Natural killer cell (primary cell): Measurements from ENCODE around the gene ADAMTS4. TPM values are rescaled to one million over a fixed set of nuclear protein-coding genes. Genes with fewer than 3 reads are reported as not detected.

Source experiments
- ATAC-seq, 3 donors: fragments of 150-1000 bp in 2 of 3; fragments of 200-7000 bp in 1 of 3; cut with Tn5 transposase; 1 replicate in 1 of 3; 2 replicates in 2 of 3; pipeline ENCODE4 v1.10.0; 2021; ENCODE audit warnings: mild to moderate bottlenecking in 2 of 3, moderate library complexity in 2 of 3
- DNase-seq, 2 donors: peaks; one replicate each; pipeline versions ENCODE4 v3.0.0 to v3.0.0-alpha.2; 2013 to 2021; ENCODE audit warnings: mixed read lengths in 1 of 2
- H3K27ac ChIP-seq: one replicate; pipeline ENCODE4 v1.5.1; 2013; ENCODE audit warnings: mild to moderate bottlenecking, low read length
- H3K27me3 ChIP-seq: one replicate; pipeline ENCODE4 v1.6.1; 2013; ENCODE audit warnings: low read length; ENCODE audit not compliant: control insufficient read depth, insufficient read depth
- H3K36me3 ChIP-seq: one replicate; pipeline ENCODE4 v1.6.1; 2013; ENCODE audit warnings: low read length; ENCODE audit not compliant: control insufficient read depth, insufficient read depth
- H3K4me1 ChIP-seq: one replicate; pipeline ENCODE4 v1.6.1; 2013; ENCODE audit warnings: low read length; ENCODE audit not compliant: control insufficient read depth, insufficient read depth
- H3K4me3 ChIP-seq: one replicate; pipeline ENCODE4 v1.5.1; 2013; ENCODE audit warnings: low read length
- H3K9me3 ChIP-seq: one replicate; pipeline ENCODE4 v1.6.1; 2013; ENCODE audit warnings: low read length; ENCODE audit not compliant: control insufficient read depth, insufficient read depth
- H3K27ac Mint-ChIP-seq, 2 donors: one replicate each; pipeline ENCODE4 v1.8.0; 2022; ENCODE audit warnings: mild to moderate bottlenecking in 2 of 2, mixed read lengths in 2 of 2, moderate library complexity in 1 of 2
- H3K27me3 Mint-ChIP-seq, 2 donors: one replicate each; pipeline ENCODE4 v1.8.0; 2022; ENCODE audit warnings: low read depth in 2 of 2, mixed read lengths in 2 of 2
- H3K36me3 Mint-ChIP-seq: one replicate; pipeline ENCODE4 v1.8.0; 2022; ENCODE audit warnings: mixed read lengths
- H3K4me1 Mint-ChIP-seq, 2 donors: one replicate each; pipeline ENCODE4 v1.8.0; 2022; ENCODE audit warnings: mixed read lengths in 2 of 2
- H3K4me3 Mint-ChIP-seq: one replicate; pipeline ENCODE4 v1.8.0; 2022; ENCODE audit warnings: mild to moderate bottlenecking, moderate library complexity, mixed read lengths
- H3K9me3 Mint-ChIP-seq, 2 donors: one replicate each; pipeline ENCODE4 v1.8.0; 2022; ENCODE audit warnings: mixed read lengths in 2 of 2
- CTCF ChIP-seq: fragments of 200-600 bp; IDR thresholded peaks from one replicate; pipeline ENCODE4 v1.8.0; 2022; ENCODE audit warnings: antibody characterized with exemption
- WGBS: methylation state at CpG from one replicate; pipeline ENCODE4 v1.1.7; 2013; ENCODE audit warnings: missing lambda C conversion rate; ENCODE audit not compliant: insufficient coverage; 5-methylcytosine and 5-hydroxymethylcytosine counted together
- intact Hi-C: fragments of 100-400 bp; cut with micrococcal nuclease; formaldehyde crosslinking; loops from one replicate; pipeline ENCODE4 v1.14.2; 2022
- total RNA-seq, 4 donors: library from RNA; stranded (reverse); fragments of 120-200 nt in 1 of 4; gene quantifications; one replicate each; pipeline versions ENCODE4 v1.2.3 to v1.2.4, GENCODE V29; 2013 to 2022

The ADAMTS4 gene
- total RNA-seq, 3 donors from 2014 or later (not counting 1 experiment from before 2014, with no cell fraction given) = 0.14 to 0.20 (median 0.14) TPM

- Histone ChIP-seq H3K27ac (peak overlapping the region; percentile 89), H3K4me3 (peak overlapping the region; percentile 69), H3K36me3 (peaks cover 35% of the 10 kb centered on the region), H3K4me1 (peaks cover 26% of the 10 kb centered on the region), H3K27me3 (no peaks in the 10 kb centered on the region), H3K9me3 (no peaks in the 10 kb centered on the region)
- H3K36me3 Mint-ChIP-seq = peaks cover 7% of the 10 kb centered on the region
- no peaks in the 10 kb centered on the region for H3K27me3 Mint-ChIP-seq
- H3K4me3 Mint-ChIP-seq = peak overlapping the region; percentile 93
- TF ChIP-seq CTCF = no peak
- peaks cover 25 to 50% of the 10 kb centered on the region in 2 donors for H3K4me1 Mint-ChIP-seq
- H3K27ac Mint-ChIP-seq = peak overlapping the region; percentile 97 to 98
- ATAC-seq (no peak), DNase-seq (no peak)
- intact Hi-C loops = loop anchor here (1.0 to 5.0 kb wide), 5 partner anchors 10 to 35 kb away; partner anchors contain the start of genes B4GALT3, DEDD, NDUFS2 and UFC1
- WGBS = 10% methylated on average over 33 of the region's 33 CpGs
- H3K9me3 Mint-ChIP-seq = no peaks in the 10 kb centered on the region
These were observed 31.9 kb downstream of the ADAMTS4 start for GRCh38 chr1:161166669-161167548.

GRCh38 chr1:161165742-161166668 lies 32.8 kb downstream of the ADAMTS4 start, which contains the start of gene PPOX:
Gene PPOX (plus strand): TSS chr1:161166426. CDS start chr1:161166848, 422 bp downstream.
- Mint-ChIP-seq H3K27ac (peak within 1 kb of the TSS; percentile 97 to 98), H3K4me1 (peaks cover 25 to 51% of the 10 kb centered on the region in 2 donors), H3K27me3 (no peaks in the 10 kb centered on the region), H3K4me3 (peak within 1 kb of the TSS; percentile 93), H3K36me3 (peaks cover 4% of the 10 kb centered on the region), H3K9me3 (no peaks in the 10 kb centered on the region)
- Histone ChIP-seq H3K27ac (peak within 1 kb of the TSS; percentile 89), H3K9me3 (no peaks in the 10 kb centered on the region), H3K4me1 (peaks cover 26% of the 10 kb centered on the region), H3K27me3 (no peaks in the 10 kb centered on the region), H3K4me3 (peak within 1 kb of the TSS; percentile 69), H3K36me3 (peaks cover 26% of the 10 kb centered on the region)
- under 1% methylated on average over 53 of the region's 54 CpGs for WGBS
- DNase-seq (peak; percentile 89 to 97), ATAC-seq (peak; percentile 88 to 97 (median 91))
- peak; percentile 44 for TF ChIP-seq CTCF
- intact Hi-C loops = loop anchor here (1.0 to 5.0 kb wide), 5 partner anchors 11 to 36 kb away; partner anchors contain the start of genes B4GALT3, DEDD, NDUFS2 and UFC1

- ATAC-seq (no peak), DNase-seq (no peak)
- Histone ChIP-seq H3K27me3 (no peaks in the 10 kb centered on the region), H3K36me3 (peaks cover 17% of the 10 kb centered on the region), H3K27ac (peak overlapping the region; percentile 89), H3K9me3 (no peaks in the 10 kb centered on the region), H3K4me3 (peak overlapping the region; percentile 69), H3K4me1 (peaks cover 34% of the 10 kb centered on the region)
- Mint-ChIP-seq H3K27me3 (no peaks in the 10 kb centered on the region), H3K9me3 (no peaks in the 10 kb centered on the region), H3K4me3 (peak overlapping the region; percentile 72), H3K4me1 (peaks cover 33 to 58% of the 10 kb centered on the region in 2 donors), H3K36me3 (no peaks in the 10 kb centered on the region), H3K27ac (peak overlapping the region; percentile 97 to 98)
- TF ChIP-seq CTCF = no peak
- intact Hi-C loops = loop anchor here (5.0 kb wide), 1 partner anchor 37 kb away; the partner anchor contains the start of gene NDUFS2
- 93% methylated on average over 11 of the region's 14 CpGs for WGBS
These were observed 33.8 kb downstream of the ADAMTS4 start for GRCh38 chr1:161164901-161165610.
